ENCODE data around the gene BMPER. TPM values are rescaled to one million over a fixed set of nuclear protein-coding genes. Genes with fewer than 3 reads are reported as not detected.

BMPER gene
- total and polyA plus RNA-seq, 8 donors: 0.14 to 1.6 (median 0.46) TPM

- Histone ChIP-seq H3K27ac (no peak overlapping the region), H3K4me1 (no peaks in the 10 kb centered on the region), H3K9me3 (no peaks in the 10 kb centered on the region), H3K36me3 (no peaks in the 10 kb centered on the region), H3K4me3 (no peak overlapping the region), H3K27me3 (no peaks in the 10 kb centered on the region)
- intact Hi-C loops (cut with DNase I): no loop called here
- no peak for TF ChIP-seq CTCF (IDR thresholded peaks at IDR 0.05)
- 72 to 83% methylated on average over 3 of the region's 3 CpGs for WGBS, 2 donors
- ATAC-seq (no peak), FAIRE-seq (no peak), DNase-seq (no peak)
Measured at GRCh38 chr7:34139086-34139485, 233.7 kb downstream of the BMPER start.

GRCh38 chr7:34140066-34140465 lies 234.7 kb downstream of the BMPER start:
- H3K36me3 ChIP-seq: no peaks in the 10 kb centered on the region
- ATAC-seq (no peak), DNase-seq (no peak), FAIRE-seq (no peak)
- 52 to 60% methylated on average over 4 of the region's 4 CpGs for WGBS, 2 donors
- H3K4me1 ChIP-seq: no peaks in the 10 kb centered on the region
- TF ChIP-seq CTCF (IDR thresholded peaks at IDR 0.05): no peak
- no peaks in the 10 kb centered on the region for H3K9me3 ChIP-seq
- H3K27ac ChIP-seq: no peak overlapping the region
- no peaks in the 10 kb centered on the region for H3K27me3 ChIP-seq
- no peak overlapping the region for H3K4me3 ChIP-seq
- intact Hi-C loops (cut with DNase I): no loop called here

- intact Hi-C loops (cut with DNase I): no loop called here
- 44 to 73% methylated on average over 2 of the region's 2 CpGs for WGBS, 2 donors
- Histone ChIP-seq H3K4me3 (no peak overlapping the region), H3K4me1 (no peaks in the 10 kb centered on the region), H3K27me3 (no peaks in the 10 kb centered on the region), H3K27ac (no peak overlapping the region), H3K36me3 (no peaks in the 10 kb centered on the region), H3K9me3 (no peaks in the 10 kb centered on the region)
- TF ChIP-seq CTCF (IDR thresholded peaks at IDR 0.05): no peak
- ATAC-seq (no peak), FAIRE-seq (no peak), DNase-seq (no peak)
Measured at GRCh38 chr7:34143402-34143801, 238.1 kb downstream of the BMPER start.

GRCh38 chr7:34145603-34146002 lies 240.3 kb downstream of the BMPER start:
- intact Hi-C loops (cut with DNase I): no loop called here
- Histone ChIP-seq H3K36me3 (no peaks in the 10 kb centered on the region), H3K9me3 (no peaks in the 10 kb centered on the region), H3K4me3 (no peak overlapping the region), H3K27me3 (no peaks in the 10 kb centered on the region), H3K27ac (no peak overlapping the region), H3K4me1 (no peaks in the 10 kb centered on the region)
- FAIRE-seq: no peak
- no peak for ATAC-seq
- TF ChIP-seq CTCF (IDR thresholded peaks at IDR 0.05): no peak
- no peak for DNase-seq
- 39 to 44% methylated on average over 1 of the region's 1 CpG for WGBS, 2 donors

GRCh38 chr7:34153656-34154270 lies 248.4 kb downstream of the BMPER start:
- no peak for TF ChIP-seq CTCF (IDR thresholded peaks at IDR 0.05)
- no peaks in the 10 kb centered on the region for H3K27me3 ChIP-seq
- no peak for ATAC-seq
- FAIRE-seq: no peak
- DNase-seq: no peak
- H3K27ac ChIP-seq: no peak overlapping the region
- 73 to 76% methylated on average over 5 of the region's 5 CpGs for WGBS, 2 donors
- intact Hi-C loops (cut with DNase I): no loop called here
- no peaks in the 10 kb centered on the region for H3K9me3 ChIP-seq
- H3K4me3 ChIP-seq: no peak overlapping the region
- H3K4me1 ChIP-seq: no peaks in the 10 kb centered on the region
- no peaks in the 10 kb centered on the region for H3K36me3 ChIP-seq
